SH-SY5Y (cell line): ENCODE measurements around the gene PTMS.

ENCODE experiments used
- GATA2 ChIP-seq: IDR thresholded peaks from 2 replicates; pipeline ENCODE4 v1.6.1; 2011; ENCODE audit warnings: mild to moderate bottlenecking, low read depth, low read length
- GATA3 ChIP-seq: IDR thresholded peaks from 2 replicates; pipeline ENCODE4 v1.6.1; 2011; ENCODE audit warnings: low read depth, mild to moderate bottlenecking, low read length, moderate library complexity

PTMS gene

GRCh38 chr12:6765634-6766581, at the start of gene PTMS:
PTMS (plus strand) TSS chr12:6766363; CDS start chr12:6766706, 343 bp downstream.
- TF ChIP-seq GATA2 (peak; percentile 66; the same call in 1 of the 2 replicates), GATA3 (no peak)

- TF ChIP-seq GATA2 (no peak), GATA3 (no peak)
Measured at GRCh38 chr12:6716874-6717437, 49.2 kb upstream of the PTMS start.

GRCh38 chr12:6722863-6723262, 43.3 kb upstream of the PTMS start:
- TF ChIP-seq GATA2 (no peak), GATA3 (no peak)

GRCh38 chr12:6723607-6724408, 42.4 kb upstream of the PTMS start, which contains the start of gene COPS7A:
COPS7A (plus strand) TSS chr12:6724046; CDS start chr12:6724657, 611 bp downstream.
- TF ChIP-seq GATA2 (no peak), GATA3 (no peak)

- TF ChIP-seq GATA2 (no peak), GATA3 (no peak)
Measured at GRCh38 chr12:6724409-6724797, 41.8 kb upstream of the PTMS start.

- TF ChIP-seq GATA3, result no peak
- no peak for TF ChIP-seq GATA2
Measured at GRCh38 chr12:6725350-6725749, 40.8 kb upstream of the PTMS start.

GRCh38 chr12:6729186-6729585, 37.0 kb upstream of the PTMS start:
- TF ChIP-seq GATA2 (no peak), GATA3 (no peak)

- no peak for TF ChIP-seq GATA2
- no peak for TF ChIP-seq GATA3
Measured at GRCh38 chr12:6730169-6730568, 36.0 kb upstream of the PTMS start.

- TF ChIP-seq GATA2 (no peak), GATA3 (no peak)
Measured at GRCh38 chr12:6734506-6735387, 31.4 kb upstream of the PTMS start.

- TF ChIP-seq GATA2 (no peak), GATA3 (no peak)
Measured at GRCh38 chr12:6735448-6736191, 30.5 kb upstream of the PTMS start.

GRCh38 chr12:6736754-6737153, 29.4 kb upstream of the PTMS start:
- TF ChIP-seq GATA3 (no peak), GATA2 (no peak)

GRCh38 chr12:6742834-6743233, 23.3 kb upstream of the PTMS start:
- TF ChIP-seq GATA2 (peak; percentile 46; the same call in 1 of the 2 replicates), GATA3 (no peak; the same call in 1 of the 2 replicates)

GRCh38 chr12:6745741-6746525, 20.2 kb upstream of the PTMS start:
- TF ChIP-seq GATA2 (no peak), GATA3 (no peak)
